Measurements from ENCODE around the gene DOCK4. TPM values are rescaled to one million over a fixed set of nuclear protein-coding genes. Genes with fewer than 3 reads are reported as not detected.

DOCK4 gene
- total and polyA plus RNA-seq, 4 donors = 40.3 to 95.0 (median 56.4) TPM

GRCh38 chr7:111806232-111806631 is 400.0 kb downstream of the DOCK4 start:
- no peak for DNase-seq (ENCODE audit: low read depth in 4 of 6, low spot score in 6 of 6)
- 93% methylated on average over 4 of the region's 4 CpGs for WGBS (ENCODE audit: insufficient coverage)
- no peaks in the 10 kb centered on the region for H3K27me3 ChIP-seq (ENCODE audit: control insufficient read depth, insufficient read depth, low read length)
- H3K4me3 ChIP-seq (ENCODE audit: low read depth, low read length) = no peak overlapping the region
- no peaks in the 10 kb centered on the region for H3K4me1 ChIP-seq (ENCODE audit: control insufficient read depth, insufficient read depth, low read length)
- no peak overlapping the region for H3K27ac ChIP-seq (ENCODE audit: low read depth, low read length)
- no peaks in the 10 kb centered on the region for H3K9me3 ChIP-seq (ENCODE audit: control insufficient read depth, insufficient read depth, low read length)
- H3K36me3 ChIP-seq (ENCODE audit: control insufficient read depth, insufficient read depth, low read length) = peaks cover 4% of the 10 kb centered on the region

DNA sequence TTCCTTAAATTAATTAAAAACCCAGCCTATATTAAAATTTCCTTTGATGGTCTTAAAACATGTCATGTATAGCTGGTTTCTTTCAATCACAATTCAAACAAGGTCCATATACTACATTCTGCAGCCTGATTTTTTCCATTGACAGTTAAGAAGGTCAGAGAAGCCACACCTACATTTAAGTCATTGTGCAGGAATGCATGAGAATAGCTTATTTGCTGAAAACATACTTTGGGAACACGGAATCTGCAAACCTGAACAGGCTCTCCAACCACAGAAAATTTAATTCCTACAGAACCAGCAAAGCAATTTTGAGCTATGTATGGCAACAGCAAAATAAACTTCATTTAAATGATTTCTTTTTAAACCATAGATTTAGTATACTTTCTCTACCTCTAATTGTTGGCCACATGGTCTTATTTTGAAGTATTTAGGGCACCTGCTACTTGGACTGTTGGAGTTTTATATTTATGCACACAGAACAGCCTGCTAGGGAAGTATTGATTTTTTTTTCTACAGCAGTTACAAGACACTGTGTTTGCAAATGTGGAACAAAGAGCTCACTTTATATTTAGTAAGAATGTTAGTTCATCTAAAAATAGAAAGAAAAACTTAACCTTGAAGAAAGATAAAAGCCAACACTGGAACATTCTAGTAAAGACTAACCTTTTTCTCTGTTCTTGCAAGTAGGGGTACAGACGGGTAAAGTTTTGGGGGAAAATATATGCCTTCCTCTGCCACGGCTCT is 403.0 kb downstream of the DOCK4 start:
- no peak overlapping the region for H3K27ac ChIP-seq (ENCODE audit: low read depth, low read length)
- H3K9me3 ChIP-seq (ENCODE audit: control insufficient read depth, insufficient read depth, low read length) = no peaks in the 10 kb centered on the region
- WGBS (ENCODE audit: insufficient coverage) = 88% methylated on average over 1 of the region's 3 CpGs

GRCh38 chr7:111802194-111802772 is 403.9 kb downstream of the DOCK4 start:
- WGBS (ENCODE audit: insufficient coverage) = 80% methylated on average over 2 of the region's 3 CpGs
- H3K27ac ChIP-seq (ENCODE audit: low read depth, low read length) = no peak overlapping the region
- H3K4me3 ChIP-seq (ENCODE audit: low read depth, low read length) = no peak overlapping the region
- no peaks in the 10 kb centered on the region for H3K4me1 ChIP-seq (ENCODE audit: control insufficient read depth, insufficient read depth, low read length)
- H3K27me3 ChIP-seq (ENCODE audit: control insufficient read depth, insufficient read depth, low read length) = no peaks in the 10 kb centered on the region
- H3K36me3 ChIP-seq (ENCODE audit: control insufficient read depth, insufficient read depth, low read length) = no peaks in the 10 kb centered on the region
- DNase-seq (ENCODE audit: low read depth in 4 of 6, low spot score in 6 of 6) = no peak
- peaks cover 6% of the 10 kb centered on the region for H3K9me3 ChIP-seq (ENCODE audit: control insufficient read depth, insufficient read depth, low read length)

More for the DNA sequence above, 403.0 kb downstream of the DOCK4 start:
- Histone ChIP-seq H3K4me3 (ENCODE audit: low read depth, low read length) (no peak overlapping the region), H3K27me3 (ENCODE audit: control insufficient read depth, insufficient read depth, low read length) (no peaks in the 10 kb centered on the region), H3K4me1 (ENCODE audit: control insufficient read depth, insufficient read depth, low read length) (no peaks in the 10 kb centered on the region), H3K36me3 (ENCODE audit: control insufficient read depth, insufficient read depth, low read length) (no peaks in the 10 kb centered on the region)
- no peak for DNase-seq (ENCODE audit: low read depth in 4 of 6, low spot score in 6 of 6)

- Histone ChIP-seq H3K4me3 (ENCODE audit: low read depth, low read length) (no peak overlapping the region), H3K9me3 (ENCODE audit: control insufficient read depth, insufficient read depth, low read length) (peaks cover 12% of the 10 kb centered on the region), H3K27ac (ENCODE audit: low read depth, low read length) (no peak overlapping the region), H3K4me1 (ENCODE audit: control insufficient read depth, insufficient read depth, low read length) (no peaks in the 10 kb centered on the region), H3K36me3 (ENCODE audit: control insufficient read depth, insufficient read depth, low read length) (no peaks in the 10 kb centered on the region), H3K27me3 (ENCODE audit: control insufficient read depth, insufficient read depth, low read length) (no peaks in the 10 kb centered on the region)
- WGBS (ENCODE audit: insufficient coverage) = 100% methylated on average over 1 of the region's 4 CpGs
- no peak for DNase-seq (ENCODE audit: low read depth in 4 of 6, low spot score in 6 of 6)
These were observed 404.9 kb downstream of the DOCK4 start for GRCh38 chr7:111801277-111801676.

GRCh38 chr7:111796671-111797070 is 409.5 kb downstream of the DOCK4 start:
- WGBS (ENCODE audit: insufficient coverage) = 89% methylated on average over 4 of the region's 7 CpGs
- Histone ChIP-seq H3K27me3 (ENCODE audit: control insufficient read depth, insufficient read depth, low read length) (no peaks in the 10 kb centered on the region), H3K4me3 (ENCODE audit: low read depth, low read length) (no peak overlapping the region), H3K4me1 (ENCODE audit: control insufficient read depth, insufficient read depth, low read length) (no peaks in the 10 kb centered on the region), H3K27ac (ENCODE audit: low read depth, low read length) (no peak overlapping the region), H3K9me3 (ENCODE audit: control insufficient read depth, insufficient read depth, low read length) (peaks cover 12% of the 10 kb centered on the region), H3K36me3 (ENCODE audit: control insufficient read depth, insufficient read depth, low read length) (no peaks in the 10 kb centered on the region)
- DNase-seq (ENCODE audit: low read depth in 4 of 6, low spot score in 6 of 6) = no peak

GRCh38 chr7:111789870-111790269 is 416.3 kb downstream of the DOCK4 start:
- Histone ChIP-seq H3K4me1 (ENCODE audit: control insufficient read depth, insufficient read depth, low read length) (no peaks in the 10 kb centered on the region), H3K9me3 (ENCODE audit: control insufficient read depth, insufficient read depth, low read length) (no peaks in the 10 kb centered on the region), H3K36me3 (ENCODE audit: control insufficient read depth, insufficient read depth, low read length) (no peaks in the 10 kb centered on the region), H3K27ac (ENCODE audit: low read depth, low read length) (no peak overlapping the region), H3K27me3 (ENCODE audit: control insufficient read depth, insufficient read depth, low read length) (no peaks in the 10 kb centered on the region), H3K4me3 (ENCODE audit: low read depth, low read length) (no peak overlapping the region)
- DNase-seq (ENCODE audit: low read depth in 4 of 6, low spot score in 6 of 6) = no peak

GRCh38 chr7:111789048-111789320 is 417.2 kb downstream of the DOCK4 start:
- Histone ChIP-seq H3K27ac (ENCODE audit: low read depth, low read length) (no peak overlapping the region), H3K4me3 (ENCODE audit: low read depth, low read length) (no peak overlapping the region), H3K9me3 (ENCODE audit: control insufficient read depth, insufficient read depth, low read length) (no peaks in the 10 kb centered on the region), H3K4me1 (ENCODE audit: control insufficient read depth, insufficient read depth, low read length) (no peaks in the 10 kb centered on the region), H3K27me3 (ENCODE audit: control insufficient read depth, insufficient read depth, low read length) (no peaks in the 10 kb centered on the region), H3K36me3 (ENCODE audit: control insufficient read depth, insufficient read depth, low read length) (no peaks in the 10 kb centered on the region)
- no CpG with 5 or more reads among the region's 1 CpG for WGBS (ENCODE audit: insufficient coverage)
- peak in 1 of 6 donors; percentile 67 for DNase-seq (ENCODE audit: low read depth in 4 of 6, low spot score in 6 of 6)

GRCh38 chr7:111788286-111789047 is 417.7 kb downstream of the DOCK4 start:
- Histone ChIP-seq H3K4me3 (ENCODE audit: low read depth, low read length) (no peak overlapping the region), H3K4me1 (ENCODE audit: control insufficient read depth, insufficient read depth, low read length) (no peaks in the 10 kb centered on the region), H3K27me3 (ENCODE audit: control insufficient read depth, insufficient read depth, low read length) (no peaks in the 10 kb centered on the region), H3K9me3 (ENCODE audit: control insufficient read depth, insufficient read depth, low read length) (no peaks in the 10 kb centered on the region), H3K36me3 (ENCODE audit: control insufficient read depth, insufficient read depth, low read length) (no peaks in the 10 kb centered on the region), H3K27ac (ENCODE audit: low read depth, low read length) (no peak overlapping the region)
- peak in 2 of 6 donors; percentile 70 to 83 for DNase-seq (ENCODE audit: low read depth in 4 of 6, low spot score in 6 of 6)
- 32% methylated on average over 5 of the region's 9 CpGs for WGBS (ENCODE audit: insufficient coverage)

DNA sequence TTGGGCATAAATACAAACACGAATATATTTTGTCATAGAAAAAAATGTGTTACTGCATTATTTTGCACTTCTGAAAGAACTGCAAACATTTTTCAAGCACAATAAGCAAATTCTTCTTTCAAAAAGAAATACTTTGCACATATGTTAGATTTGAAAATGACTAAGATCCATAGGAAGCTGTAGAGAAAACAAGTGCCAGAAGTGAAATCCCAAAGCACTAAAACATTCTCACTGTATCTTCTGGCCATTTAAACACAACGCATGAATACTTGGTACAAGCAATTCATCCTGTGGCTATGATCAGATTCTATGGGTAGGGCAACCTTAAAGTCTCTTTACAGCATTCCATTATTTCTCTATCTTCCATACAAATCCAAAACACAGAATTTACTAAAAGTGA is 418.5 kb downstream of the DOCK4 start:
- H3K4me3 ChIP-seq (ENCODE audit: low read depth, low read length) = no peak overlapping the region
- no peaks in the 10 kb centered on the region for H3K9me3 ChIP-seq (ENCODE audit: control insufficient read depth, insufficient read depth, low read length)
- H3K27ac ChIP-seq (ENCODE audit: low read depth, low read length) = no peak overlapping the region
- H3K4me1 ChIP-seq (ENCODE audit: control insufficient read depth, insufficient read depth, low read length) = no peaks in the 10 kb centered on the region
- DNase-seq (ENCODE audit: low read depth in 4 of 6, low spot score in 6 of 6) = no peak
- H3K36me3 ChIP-seq (ENCODE audit: control insufficient read depth, insufficient read depth, low read length) = no peaks in the 10 kb centered on the region
- no peaks in the 10 kb centered on the region for H3K27me3 ChIP-seq (ENCODE audit: control insufficient read depth, insufficient read depth, low read length)
- WGBS (ENCODE audit: insufficient coverage) = no CpG with 5 or more reads among the region's 2 CpGs

DNA sequence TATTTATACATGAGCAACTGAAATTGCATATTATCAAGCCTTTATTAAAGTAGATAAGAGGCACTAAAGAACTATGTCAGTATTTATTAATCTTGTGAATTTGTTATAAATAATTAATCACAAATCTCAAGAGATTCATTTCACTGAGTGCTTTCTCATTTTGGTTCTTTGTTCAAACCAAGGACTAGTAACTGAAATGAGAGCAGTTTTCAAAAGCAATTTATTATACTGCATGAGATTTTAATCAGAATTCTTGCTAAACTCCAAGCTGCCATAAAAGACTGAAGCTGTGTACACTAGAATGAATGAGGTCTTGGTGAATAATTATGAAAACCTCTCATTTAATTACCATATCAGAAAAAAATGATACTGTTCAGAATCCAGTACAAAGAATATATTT is 419.1 kb downstream of the DOCK4 start:
- H3K27ac ChIP-seq (ENCODE audit: low read depth, low read length) = no peak overlapping the region
- DNase-seq (ENCODE audit: low read depth in 4 of 6, low spot score in 6 of 6) = peak in 1 of 6 donors; percentile 66

More for the DNA sequence above, 419.1 kb downstream of the DOCK4 start:
- no peaks in the 10 kb centered on the region for H3K36me3 ChIP-seq (ENCODE audit: control insufficient read depth, insufficient read depth, low read length)
- no peaks in the 10 kb centered on the region for H3K4me1 ChIP-seq (ENCODE audit: control insufficient read depth, insufficient read depth, low read length)
- no peaks in the 10 kb centered on the region for H3K27me3 ChIP-seq (ENCODE audit: control insufficient read depth, insufficient read depth, low read length)
- no peaks in the 10 kb centered on the region for H3K9me3 ChIP-seq (ENCODE audit: control insufficient read depth, insufficient read depth, low read length)
- H3K4me3 ChIP-seq (ENCODE audit: low read depth, low read length) = no peak overlapping the region
